ENCODE measurements around the gene FGB. TPM values are rescaled to one million over a fixed set of nuclear protein-coding genes. Genes with fewer than 3 reads are reported as not detected.

FGB gene
- total and polyA plus RNA-seq, 2 of the 13 experiments (the other 11 are each of a cell fraction or from before 2014, with no cell fraction given), result 226 to 784 TPM

DNA sequence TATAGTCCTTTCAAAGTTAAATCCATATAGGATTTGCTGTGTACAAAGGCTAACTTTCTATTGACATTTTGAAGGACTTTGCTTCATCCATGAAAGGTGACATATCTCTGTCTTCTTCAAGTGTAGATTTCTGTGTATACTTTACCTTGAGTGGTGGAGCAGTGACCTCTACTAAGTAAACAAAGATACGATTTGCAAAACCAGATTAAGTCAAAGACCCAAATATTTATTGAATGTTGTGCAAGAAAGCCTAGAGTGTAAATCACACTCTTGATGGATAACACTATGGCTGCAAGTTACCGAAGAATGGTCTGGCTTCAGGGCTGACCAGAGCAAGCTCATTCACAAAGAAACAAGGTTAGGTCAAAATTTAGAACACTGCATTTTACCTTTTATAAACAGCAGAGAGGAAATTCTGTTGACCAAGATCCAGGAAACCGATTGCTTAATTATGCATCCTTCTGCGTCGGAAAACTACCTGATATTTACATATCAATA lies 55.1 kb downstream of the FGB start (continued):
- TF ChIP-seq IKZF4 (CRISPR knock-in tag; IDR thresholded peaks at IDR 0.05; ENCODE audit: borderline replicate concordance, low read depth, not compliant biosample characterization) (no peak), TSC22D2 (CRISPR knock-in tag; IDR thresholded peaks at IDR 0.05; ENCODE audit: borderline replicate concordance) (peak; percentile 88), HOXA5 (CRISPR knock-in tag; IDR thresholded peaks at IDR 0.05) (peak; percentile 84), KMT2A (CRISPR knock-in tag; IDR thresholded peaks at IDR 0.05) (no peak), NBN (conservative IDR thresholded peaks at IDR 0.05) (no peak), ZNF44 (CRISPR knock-in tag; IDR thresholded peaks at IDR 0.05) (no peak), HOXA7 (CRISPR knock-in tag; IDR thresholded peaks at IDR 0.05) (no peak), ZNF343 (CRISPR knock-in tag; IDR thresholded peaks at IDR 0.05) (no peak), ATF7 (IDR thresholded peaks at IDR 0.05) (peak; percentile 71), ATF7 (CRISPR knock-in tag; IDR thresholded peaks at IDR 0.05) (peak; percentile 70; the same call in 1 of the 2 replicates), IRF2 (CRISPR knock-in tag; IDR thresholded peaks at IDR 0.05) (peak; percentile 92), RBFOX2 (IDR thresholded peaks at IDR 0.05; ENCODE audit: low read depth, low read length) (no peak), ZNF557 (CRISPR knock-in tag; IDR thresholded peaks at IDR 0.05) (no peak), ATF1 (CRISPR knock-in tag; IDR thresholded peaks at IDR 0.05) (peak; percentile 89), GATAD2A (CRISPR knock-in tag; IDR thresholded peaks at IDR 0.05) (peak; percentile 99), ZNF550 (CRISPR knock-in tag; IDR thresholded peaks at IDR 0.05; ENCODE audit: borderline replicate concordance) (no peak), ZNF460 (CRISPR knock-in tag; IDR thresholded peaks at IDR 0.05; ENCODE audit: borderline replicate concordance) (no peak), BCLAF1 (IDR thresholded peaks at IDR 0.05) (no peak), ZNF790 (CRISPR knock-in tag; IDR thresholded peaks at IDR 0.05; ENCODE audit: borderline replicate concordance) (no peak), ZNF234 (CRISPR knock-in tag; conservative IDR thresholded peaks at IDR 0.05) (no peak), BRCA1 (CRISPR knock-in tag; IDR thresholded peaks at IDR 0.05) (no peak), PBX2 (CRISPR knock-in tag; IDR thresholded peaks at IDR 0.05) (peak; percentile 61), HCFC1 (IDR thresholded peaks at IDR 0.05; ENCODE audit: low read depth, low read length) (no peak), ZMAT5 (CRISPR knock-in tag; IDR thresholded peaks at IDR 0.05; ENCODE audit: borderline replicate concordance, low read depth) (no peak), ZFP62 (CRISPR knock-in tag; IDR thresholded peaks at IDR 0.05) (no peak)
- TF ChIP-seq, protein P1, sequence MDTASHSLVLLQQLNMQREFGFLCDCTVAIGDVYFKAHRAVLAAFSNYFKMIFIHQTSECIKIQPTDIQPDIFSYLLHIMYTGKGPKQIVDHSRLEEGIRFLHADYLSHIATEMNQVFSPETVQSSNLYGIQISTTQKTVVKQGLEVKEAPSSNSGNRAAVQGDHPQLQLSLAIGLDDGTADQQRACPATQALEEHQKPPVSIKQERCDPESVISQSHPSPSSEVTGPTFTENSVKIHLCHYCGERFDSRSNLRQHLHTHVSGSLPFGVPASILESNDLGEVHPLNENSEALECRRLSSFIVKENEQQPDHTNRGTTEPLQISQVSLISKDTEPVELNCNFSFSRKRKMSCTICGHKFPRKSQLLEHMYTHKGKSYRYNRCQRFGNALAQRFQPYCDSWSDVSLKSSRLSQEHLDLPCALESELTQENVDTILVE (CRISPR knock-in tag; IDR thresholded peaks at IDR 0.05), result peak; percentile 96
- TF ChIP-seq, protein P2, sequence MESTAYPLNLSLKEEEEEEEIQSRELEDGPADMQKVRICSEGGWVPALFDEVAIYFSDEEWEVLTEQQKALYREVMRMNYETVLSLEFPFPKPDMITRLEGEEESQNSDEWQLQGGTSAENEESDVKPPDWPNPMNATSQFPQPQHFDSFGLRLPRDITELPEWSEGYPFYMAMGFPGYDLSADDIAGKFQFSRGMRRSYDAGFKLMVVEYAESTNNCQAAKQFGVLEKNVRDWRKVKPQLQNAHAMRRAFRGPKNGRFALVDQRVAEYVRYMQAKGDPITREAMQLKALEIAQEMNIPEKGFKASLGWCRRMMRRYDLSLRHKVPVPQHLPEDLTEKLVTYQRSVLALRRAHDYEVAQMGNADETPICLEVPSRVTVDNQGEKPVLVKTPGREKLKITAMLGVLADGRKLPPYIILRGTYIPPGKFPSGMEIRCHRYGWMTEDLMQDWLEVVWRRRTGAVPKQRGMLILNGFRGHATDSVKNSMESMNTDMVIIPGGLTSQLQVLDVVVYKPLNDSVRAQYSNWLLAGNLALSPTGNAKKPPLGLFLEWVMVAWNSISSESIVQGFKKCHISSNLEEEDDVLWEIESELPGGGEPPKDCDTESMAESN (CRISPR knock-in tag; conservative IDR thresholded peaks at IDR 0.05), result peak; percentile 55; the same call in 1 of the 2 replicates
